Activated B cell treated with CpG ODN at 0.5 μM for 24 hours (primary cell): ENCODE data around the gene HDGFL3. TPM values are rescaled to one million over a fixed set of nuclear protein-coding genes. Genes with fewer than 3 reads are reported as not detected.

Experiments used
- ATAC-seq: fragments of 200-7000 bp; cut with Tn5 transposase; one replicate; pipeline ENCODE4 v1.10.0; 2021; ENCODE audit warnings: low read depth, mild to moderate bottlenecking, moderate library complexity
- CTCF ChIA-PET: fragments of 350-600 bp; sonication (Branson Sonifier 250); formaldehyde crosslinking; loops from one replicate; lab custom pipeline; 2021; ENCODE audit warnings: antibody characterized with exemption; lab: Charles Lee
- POLR2A ChIA-PET: fragments of 350-600 bp; sonication (Branson Sonifier 250); formaldehyde crosslinking; loops from one replicate; lab custom pipeline; 2021; ENCODE audit warnings: antibody characterized with exemption; lab: Charles Lee
- DNase-seq: peaks from one replicate; pipeline ENCODE4 v3.0.0; 2022
- H3K27ac Mint-ChIP-seq: one replicate; pipeline ENCODE4 v1.8.0; 2020; ENCODE audit warnings: mixed read lengths
- H3K27me3 Mint-ChIP-seq: one replicate; pipeline ENCODE4 v1.8.0; 2021; ENCODE audit warnings: mixed read lengths
- H3K36me3 Mint-ChIP-seq: one replicate; pipeline ENCODE4 v1.8.0; 2021; ENCODE audit warnings: low read depth, mixed read lengths
- H3K4me1 Mint-ChIP-seq: one replicate; pipeline ENCODE4 v1.8.0; 2021; ENCODE audit warnings: mixed read lengths
- H3K4me3 Mint-ChIP-seq: one replicate; pipeline ENCODE4 v1.8.0; 2020; ENCODE audit warnings: mild to moderate bottlenecking, mixed read lengths
- H3K9me3 Mint-ChIP-seq: one replicate; pipeline ENCODE4 v1.8.0; 2020; ENCODE audit warnings: mixed read lengths
- CTCF ChIP-seq: fragments of 200-600 bp; IDR thresholded peaks from one replicate; pipeline ENCODE4 v1.8.0; 2022; ENCODE audit warnings: antibody characterized with exemption, mild to moderate bottlenecking
- intact Hi-C: fragments of 100-400 bp; cut with micrococcal nuclease; formaldehyde crosslinking; loops from one replicate; pipeline ENCODE4 v1.15.1; 2024
- total RNA-seq: library from RNA; stranded (reverse); gene quantifications from 2 replicates; pipeline ENCODE4 v1.2.3, GENCODE V29; 2022

HDGFL3 gene
- total RNA-seq, 1 donor from 2014 or later: 1.8 TPM

- Mint-ChIP-seq H3K36me3 (no peaks in the 10 kb centered on the region), H3K9me3 (no peaks in the 10 kb centered on the region), H3K27me3 (peaks cover 10% of the 10 kb centered on the region), H3K4me3 (no peak overlapping the region), H3K27ac (no peak overlapping the region), H3K4me1 (no peaks in the 10 kb centered on the region)
- POLR2A ChIA-PET: no interaction called here
- DNase-seq: no peak
- no peak for TF ChIP-seq CTCF
- CTCF ChIA-PET: no interaction called here
- intact Hi-C loops: no loop called here
- no peak for ATAC-seq
Observed at GRCh38 chr15:83190450-83190849, 17.2 kb downstream of the HDGFL3 start.

- intact Hi-C loops: no loop called here
- H3K4me3 Mint-ChIP-seq: no peak overlapping the region
- H3K27ac Mint-ChIP-seq: no peak overlapping the region
- no peak for TF ChIP-seq CTCF
- H3K36me3 Mint-ChIP-seq: no peaks in the 10 kb centered on the region
- ChIA-PET POLR2A (no interaction called here), CTCF (no interaction called here)
- DNase-seq (no peak), ATAC-seq (no peak)
- H3K9me3 Mint-ChIP-seq: no peaks in the 10 kb centered on the region
- peaks cover 4% of the 10 kb centered on the region for H3K27me3 Mint-ChIP-seq
- no peaks in the 10 kb centered on the region for H3K4me1 Mint-ChIP-seq
Observed at GRCh38 chr15:83185561-83185960, 22.1 kb downstream of the HDGFL3 start.

GRCh38 chr15:83178869-83179325, 28.7 kb downstream of the HDGFL3 start:
- intact Hi-C loops: no loop called here
- Mint-ChIP-seq H3K9me3 (no peaks in the 10 kb centered on the region), H3K27ac (no peak overlapping the region), H3K4me1 (no peaks in the 10 kb centered on the region), H3K27me3 (peaks cover 6% of the 10 kb centered on the region), H3K36me3 (no peaks in the 10 kb centered on the region), H3K4me3 (no peak overlapping the region)
- ATAC-seq (no peak), DNase-seq (no peak)
- ChIA-PET CTCF (no interaction called here), POLR2A (no interaction called here)
- no peak for TF ChIP-seq CTCF

- DNase-seq (no peak), ATAC-seq (no peak)
- Mint-ChIP-seq H3K4me1 (no peaks in the 10 kb centered on the region), H3K27me3 (peaks cover 6% of the 10 kb centered on the region), H3K9me3 (no peaks in the 10 kb centered on the region), H3K36me3 (no peaks in the 10 kb centered on the region), H3K27ac (no peak overlapping the region), H3K4me3 (no peak overlapping the region)
- ChIA-PET CTCF (no interaction called here), POLR2A (no interaction called here)
- intact Hi-C loops: no loop called here
- no peak for TF ChIP-seq CTCF
Observed at GRCh38 chr15:83178390-83178789, 29.2 kb downstream of the HDGFL3 start.

GRCh38 chr15:83174891-83175290, 32.7 kb downstream of the HDGFL3 start:
- Mint-ChIP-seq H3K9me3 (no peaks in the 10 kb centered on the region), H3K27me3 (peaks cover 3% of the 10 kb centered on the region), H3K36me3 (no peaks in the 10 kb centered on the region), H3K4me3 (no peak overlapping the region), H3K27ac (no peak overlapping the region), H3K4me1 (no peaks in the 10 kb centered on the region)
- no peak for ATAC-seq
- POLR2A ChIA-PET: no interaction called here
- intact Hi-C loops: no loop called here
- CTCF ChIA-PET: no interaction called here
- no peak for TF ChIP-seq CTCF
- no peak for DNase-seq
